ENCODE data around the gene HEATR5A.
"Not testable (repeated sequence)": the region's sequence is repeated elsewhere in the genome, so short reads cannot be mapped to it uniquely, and the experiment has no call there.

Gene HEATR5A

GRCh38 chr14:31388687-31389413 is 31.5 kb downstream of the HEATR5A start:
- DNase-seq (ENCODE audit: low read depth) = no peak

DNA sequence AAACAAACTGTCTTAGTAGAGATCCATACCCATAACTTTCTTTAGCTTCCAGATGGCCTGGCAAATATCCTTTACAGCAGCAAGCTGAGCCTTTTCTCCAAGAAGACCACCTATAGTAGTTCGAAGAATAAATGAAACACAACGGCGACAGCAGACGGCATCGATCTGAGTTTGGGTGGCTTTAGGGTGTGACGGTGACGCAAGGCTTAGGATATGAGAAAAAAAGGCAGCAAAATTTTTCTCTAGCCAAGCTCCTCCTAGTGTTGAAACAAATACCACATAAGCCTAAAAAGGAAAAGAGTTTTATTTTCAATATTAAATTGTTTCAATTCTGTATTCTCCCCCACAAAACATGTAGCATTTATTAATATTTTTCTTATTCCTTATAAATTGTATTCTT is 33.3 kb downstream of the HEATR5A start:
- no peak for DNase-seq (ENCODE audit: low read depth)

- no peak for DNase-seq (ENCODE audit: low read depth)
These were observed 34.1 kb downstream of the HEATR5A start for GRCh38 chr14:31386271-31386670.

- DNase-seq (ENCODE audit: low read depth) = no peak
These were observed 38.1 kb downstream of the HEATR5A start for GRCh38 chr14:31382221-31382620.

DNA sequence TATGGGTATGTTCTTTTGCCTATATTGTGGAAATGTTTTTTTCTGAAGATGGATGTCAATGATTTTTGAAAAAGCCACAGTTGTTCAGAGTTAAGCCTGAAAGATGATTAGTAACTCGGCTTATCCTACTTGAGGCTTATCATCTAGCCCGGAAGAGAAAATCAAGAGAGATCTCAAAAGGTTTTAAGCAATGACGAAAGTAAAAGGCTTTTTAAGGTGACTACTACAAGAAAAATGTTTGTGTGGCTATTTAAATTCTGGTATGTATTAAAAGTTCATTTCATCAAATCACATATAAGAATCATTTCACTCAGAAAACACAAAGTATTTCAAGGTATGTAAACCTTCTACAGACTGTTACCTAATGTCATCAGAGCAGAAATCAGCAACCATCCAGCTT is 40.2 kb downstream of the HEATR5A start:
- no peak for DNase-seq (ENCODE audit: low read depth)

GRCh38 chr14:31379125-31379947 is 41.0 kb downstream of the HEATR5A start:
- DNase-seq (ENCODE audit: low read depth) = not testable (repeated sequence)

DNA sequence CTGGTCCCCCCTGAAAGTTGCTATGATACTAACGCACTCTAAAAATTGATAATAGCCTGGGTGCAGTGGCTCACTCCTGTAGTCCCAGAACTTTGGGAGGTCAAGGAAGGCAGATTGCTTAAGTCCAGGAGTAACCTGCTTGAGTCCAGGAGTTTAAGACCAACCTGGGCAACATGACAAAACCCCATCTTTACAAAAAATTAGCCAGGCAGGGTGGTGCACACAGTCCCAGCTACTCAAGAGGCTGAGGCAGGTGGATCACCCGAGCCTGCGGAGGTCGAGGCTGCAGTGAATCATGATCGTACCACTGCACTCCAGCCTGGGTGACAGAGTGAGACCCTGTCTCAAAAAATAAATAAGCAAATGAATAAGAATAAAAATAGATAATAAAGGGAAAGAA is 42.9 kb downstream of the HEATR5A start:
- no peak for DNase-seq (ENCODE audit: low read depth)

GRCh38 chr14:31371646-31372045 is 48.7 kb downstream of the HEATR5A start:
- DNase-seq (ENCODE audit: low read depth) = no peak

- DNase-seq (ENCODE audit: low read depth) = no peak
These were observed 56.8 kb downstream of the HEATR5A start for GRCh38 chr14:31363331-31364073.

DNA sequence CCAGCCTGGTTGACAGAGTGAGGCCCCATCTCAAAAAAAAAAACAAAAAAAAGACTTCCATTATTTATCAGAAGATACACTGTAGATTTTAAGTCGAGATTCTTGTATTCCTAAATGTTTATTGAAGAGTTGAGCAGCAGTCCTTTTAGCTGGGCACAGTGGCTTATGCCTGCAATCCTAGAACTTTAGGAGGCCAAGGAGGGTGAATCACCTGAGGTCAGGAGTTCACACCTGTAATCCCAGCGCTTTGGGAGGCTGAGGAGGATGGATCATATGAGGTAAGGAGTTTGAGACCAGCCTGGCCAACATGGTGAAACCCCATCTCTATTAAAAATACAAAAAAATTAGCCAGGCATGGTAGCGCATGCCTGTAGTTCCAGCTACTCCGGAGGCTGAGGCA is 57.6 kb downstream of the HEATR5A start:
- DNase-seq (ENCODE audit: low read depth) = no peak

GRCh38 chr14:31361761-31362160 is 58.6 kb downstream of the HEATR5A start:
- DNase-seq (ENCODE audit: low read depth) = not testable (repeated sequence)

GRCh38 chr14:31360919-31361662 is 59.3 kb downstream of the HEATR5A start:
- no peak for DNase-seq (ENCODE audit: low read depth)

DNA sequence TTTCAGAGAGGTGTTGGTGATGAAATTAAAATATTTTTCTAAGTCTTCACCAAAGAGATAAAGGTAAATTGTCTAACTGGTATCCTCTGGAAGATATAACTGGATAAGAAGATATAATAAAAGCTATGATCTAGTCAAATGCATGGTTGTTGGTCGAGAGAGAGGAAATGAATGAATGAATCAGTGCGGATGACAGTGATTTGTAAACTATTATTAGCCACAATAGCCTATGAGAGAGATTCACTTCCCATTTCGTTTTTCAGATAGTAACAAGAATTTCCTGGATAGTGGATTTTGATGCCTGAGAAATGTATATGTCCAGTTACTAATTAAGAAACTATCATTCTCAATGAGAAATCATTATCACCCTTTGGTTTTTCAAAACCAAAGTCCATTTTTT is 63.1 kb downstream of the HEATR5A start:
- no peak for DNase-seq (ENCODE audit: low read depth)

- DNase-seq (ENCODE audit: low read depth) = no peak
These were observed 74.3 kb downstream of the HEATR5A start for GRCh38 chr14:31346097-31346496.

- no peak for DNase-seq (ENCODE audit: low read depth)
These were observed 79.1 kb downstream of the HEATR5A start for GRCh38 chr14:31341280-31341679.

GRCh38 chr14:31340297-31341063 is 79.9 kb downstream of the HEATR5A start:
- no peak for DNase-seq (ENCODE audit: low read depth)

GRCh38 chr14:31339743-31340142 is 80.6 kb downstream of the HEATR5A start:
- no peak for DNase-seq (ENCODE audit: low read depth)

DNA sequence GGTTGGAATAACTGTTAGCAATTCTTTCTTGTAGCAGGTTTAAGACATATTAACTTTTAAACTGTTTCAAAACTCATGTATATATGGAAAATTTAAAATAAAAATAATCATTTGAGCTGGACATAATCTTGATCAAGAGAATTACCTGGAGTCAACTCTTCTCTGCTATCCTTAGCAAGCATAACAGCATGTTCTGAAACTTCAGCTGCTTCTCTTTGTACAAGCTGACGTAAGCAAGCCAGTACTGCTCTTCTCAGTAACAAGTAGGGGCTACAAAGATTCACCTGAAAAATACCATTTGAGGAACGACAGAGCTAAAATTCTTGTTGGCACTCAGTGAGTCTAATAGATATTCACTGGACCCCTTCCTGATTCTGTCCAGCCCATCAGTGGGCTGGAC is 83.0 kb downstream of the HEATR5A start:
- no peak for DNase-seq (ENCODE audit: low read depth)

GRCh38 chr14:31336646-31337045 is 83.7 kb downstream of the HEATR5A start:
- no peak for DNase-seq (ENCODE audit: low read depth)

GRCh38 chr14:31331395-31331794 is 89.0 kb downstream of the HEATR5A start:
- DNase-seq (ENCODE audit: low read depth) = not testable (repeated sequence)

DNA sequence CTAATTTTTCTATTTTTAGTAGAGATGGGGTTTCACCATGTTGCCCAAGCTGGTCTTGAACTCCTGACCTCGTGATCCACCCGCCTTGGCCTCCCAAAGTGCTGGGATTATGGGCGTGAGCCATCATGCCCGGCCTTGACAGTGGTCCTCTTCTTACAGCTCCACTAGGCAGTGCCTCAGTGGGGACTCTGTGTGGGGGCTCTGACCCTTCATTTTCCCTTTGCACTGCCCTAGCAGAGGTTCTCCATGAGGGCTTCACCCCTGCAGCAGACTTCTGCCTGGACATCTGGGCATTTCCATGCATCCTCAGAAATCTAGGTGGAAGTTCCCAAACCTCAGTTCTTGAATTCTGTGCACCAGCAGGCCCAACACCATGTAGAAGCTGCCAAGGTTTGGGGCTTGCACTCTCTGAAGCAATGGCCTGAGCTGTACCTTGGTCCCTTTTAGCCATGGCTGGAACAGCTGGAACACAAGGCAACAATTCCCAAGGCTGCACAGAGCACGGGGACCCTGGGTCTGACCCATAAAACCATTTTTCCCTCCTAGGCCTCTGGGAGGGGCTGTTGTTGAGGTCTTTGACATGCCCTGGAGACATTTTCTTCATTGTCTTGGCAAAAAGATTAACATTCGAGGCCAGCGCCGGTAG is 90.4 kb downstream of the HEATR5A start:
- DNase-seq (ENCODE audit: low read depth) = not testable (repeated sequence)
